Upper lobe of left lung (tissue), 4 donors: Measurements from ENCODE around the gene NRGN.

Source experiments
- CTCF ChIP-seq, 6 experiments: fragments of 450-650 bp in 4 of 6; fragments of 200-600 bp in 2 of 6; sonication (generic) in 2 of 6; IDR thresholded peaks; one replicate each; pipeline ENCODE4 v1.5.1; 2016 to 2019; ENCODE audit warnings: antibody characterized with exemption in 6 of 6
- POLR2A ChIP-seq, 4 donors: fragments of 450-650 bp; IDR thresholded peaks; one replicate each; pipeline ENCODE4 v1.5.1; 2016 to 2017; ENCODE audit warnings: antibody characterized with exemption in 4 of 4, mild to moderate bottlenecking in 2 of 4
- POLR2AphosphoS5 ChIP-seq, 2 donors: sonication (generic); formaldehyde crosslinking; IDR thresholded peaks; one replicate each; pipeline ENCODE4 v1.5.1; 2017; ENCODE audit warnings: antibody characterized with exemption in 2 of 2

DNA sequence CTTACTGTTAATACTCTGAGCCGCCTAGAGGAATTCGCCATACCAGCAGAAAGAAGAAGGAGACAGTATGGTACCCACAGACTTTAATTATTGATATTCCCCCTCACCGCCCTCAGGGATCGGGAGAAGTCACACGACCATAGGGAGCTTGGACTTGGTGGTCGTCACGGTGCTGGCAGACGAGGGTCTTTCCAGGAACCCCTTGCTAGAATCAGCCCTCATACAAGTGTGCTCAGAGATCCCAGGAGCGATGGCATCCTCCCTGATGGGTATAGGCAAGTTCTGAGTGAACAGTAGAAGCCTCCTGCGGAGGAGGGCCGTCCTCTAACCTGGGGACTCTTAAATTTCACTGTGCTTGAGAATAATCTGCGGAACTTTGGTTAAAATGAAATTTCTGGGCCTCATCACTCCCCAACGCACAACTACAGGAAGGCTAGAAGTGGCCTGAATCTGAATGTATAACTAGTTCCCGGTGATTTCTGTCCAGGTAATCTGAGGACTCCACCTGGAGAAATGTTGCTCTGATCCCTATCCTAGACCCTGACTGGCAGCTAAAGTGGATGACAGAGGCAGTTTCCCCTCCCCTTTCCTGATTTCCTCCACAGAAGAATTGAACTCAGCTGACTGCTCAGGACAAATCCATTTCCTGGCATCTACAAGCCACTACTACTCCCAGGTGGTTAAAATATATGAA is 7.8 kb downstream of the NRGN start:
- TF ChIP-seq CTCF (IDR thresholded peaks at IDR 0.05) (no peak), POLR2A (IDR thresholded peaks at IDR 0.05) (no peak), POLR2AphosphoS5 (IDR thresholded peaks at IDR 0.05) (no peak)
